Caki2 (cell line): ENCODE data around the gene PAX7. TPM values are rescaled to one million over a fixed set of nuclear protein-coding genes. Genes with fewer than 3 reads are reported as not detected.
"Not testable (repeated sequence)": the region's sequence is repeated elsewhere in the genome, so short reads cannot be mapped to it uniquely, and the experiment has no call there.

Experiments used
- DNase-seq: peaks from one replicate; pipeline ENCODE4 v3.0.0-alpha.2; 2015; ENCODE audit warnings: low read depth
- in situ Hi-C: cut with HindIII; loops from 2 replicates; pipeline ENCODE4 v1.10.0; 2016; ENCODE audit warnings: low sequenced_read_pairs, low pct_unique_long_range_greater_than_20kb, mixed read lengths
- total RNA-seq: library from RNA; depleted of rRNA; stranded (reverse); fragments of >200 nt; shearing (Covaris generic); gene quantifications from 2 replicates; pipeline ENCODE4 v1.2.3, GENCODE V29; 2014; ENCODE audit warnings: low replicate concordance

PAX7 gene
- total RNA-seq, 1 experiment from 2014 or later: not detected

DNA sequence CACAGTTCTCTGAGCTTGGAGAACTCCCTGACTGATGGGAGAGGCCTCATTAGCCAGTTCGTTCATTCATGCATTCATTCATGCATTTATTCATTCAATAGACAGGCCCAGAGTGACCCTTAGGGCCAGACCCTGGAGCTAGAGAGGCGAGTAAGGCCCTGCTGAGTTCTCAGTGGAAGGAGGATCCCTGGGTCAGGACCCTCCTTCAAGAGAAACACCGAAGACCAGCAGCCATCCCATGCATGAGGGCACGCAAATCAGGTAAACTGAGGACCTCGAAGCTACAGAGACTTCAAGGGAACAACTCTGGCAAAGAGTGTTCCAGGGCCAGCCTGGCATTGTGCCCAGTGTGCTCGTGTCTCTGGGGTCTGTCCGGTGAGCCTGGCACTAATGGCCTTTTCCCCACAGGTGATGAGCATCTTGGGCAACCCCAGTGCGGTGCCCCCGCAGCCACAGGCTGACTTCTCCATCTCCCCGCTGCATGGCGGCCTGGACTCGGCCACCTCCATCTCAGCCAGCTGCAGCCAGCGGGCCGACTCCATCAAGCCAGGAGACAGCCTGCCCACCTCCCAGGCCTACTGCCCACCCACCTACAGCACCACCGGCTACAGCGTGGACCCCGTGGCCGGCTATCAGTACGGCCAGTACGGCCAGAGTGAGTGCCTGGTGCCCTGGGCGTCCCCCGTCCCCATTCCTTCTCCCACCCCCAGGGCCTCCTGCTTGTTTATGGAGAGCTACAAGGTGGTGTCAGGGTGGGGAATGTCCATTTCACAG, 104.8 kb downstream of the PAX7 start:
- in situ Hi-C loops: no loop called here
- DNase-seq: no peak

DNA sequence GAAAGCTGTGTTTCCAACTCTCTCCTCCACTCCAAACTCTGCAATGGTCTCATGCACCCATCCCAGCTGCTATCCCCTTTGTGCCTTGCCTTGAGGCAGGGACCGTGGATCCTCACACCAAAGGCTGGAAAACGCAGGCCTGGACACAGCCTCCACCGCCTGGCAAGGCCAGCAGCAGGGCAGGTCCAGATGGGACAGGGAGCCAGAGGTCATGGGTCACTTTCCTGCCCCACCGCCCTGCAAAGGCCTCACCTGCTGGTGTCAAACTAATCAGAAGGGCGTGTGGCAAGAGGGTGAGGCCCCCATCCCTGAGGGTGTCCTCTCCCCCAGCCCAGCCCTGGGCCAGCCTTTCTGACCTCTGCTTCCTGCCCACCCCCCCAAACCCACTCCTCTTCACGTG, 106.3 kb downstream of the PAX7 start:
- DNase-seq: no peak
- in situ Hi-C loops: no loop called here

DNA sequence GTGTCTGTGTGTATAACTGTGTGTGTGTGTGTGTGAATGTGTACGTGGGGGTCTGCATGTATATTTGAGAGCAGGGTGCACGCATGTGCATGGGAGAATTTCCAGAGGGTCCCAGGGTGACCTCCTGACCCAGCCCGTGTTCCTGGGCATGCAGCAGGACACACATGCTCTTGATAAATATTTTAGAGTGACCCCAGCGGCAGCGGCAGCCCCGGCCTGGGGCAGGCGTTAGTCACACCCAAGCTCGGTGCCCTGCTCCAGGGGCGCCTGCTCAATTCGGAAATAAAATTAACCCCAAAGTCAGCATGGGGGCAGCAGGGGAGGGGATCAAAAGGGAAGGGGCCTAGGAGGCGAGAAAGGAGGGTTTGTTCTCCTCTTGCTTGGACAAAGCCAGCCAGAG, 107.5 kb downstream of the PAX7 start:
- in situ Hi-C loops: no loop called here
- no peak for DNase-seq

DNA sequence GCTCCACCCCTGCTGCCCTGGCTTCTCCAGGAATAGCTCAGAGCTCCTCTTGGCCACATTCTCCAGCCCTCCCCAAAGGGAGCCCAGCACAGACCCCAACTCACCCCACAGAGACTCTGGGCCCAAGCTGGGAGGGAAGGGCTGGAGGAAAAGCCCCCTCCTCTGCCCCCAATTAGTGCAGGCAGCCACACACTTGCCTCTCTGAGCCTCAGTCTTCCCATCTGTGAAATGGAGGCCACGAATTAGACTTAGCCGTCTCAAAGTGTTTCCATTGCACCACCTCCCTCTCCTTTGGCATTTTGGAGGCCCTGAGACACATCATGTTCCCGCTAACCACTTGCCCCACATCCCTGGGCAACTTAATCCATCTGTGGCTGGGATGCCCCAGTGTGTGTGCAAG, 108.0 kb downstream of the PAX7 start:
- DNase-seq: no peak
- in situ Hi-C loops: no loop called here

DNA sequence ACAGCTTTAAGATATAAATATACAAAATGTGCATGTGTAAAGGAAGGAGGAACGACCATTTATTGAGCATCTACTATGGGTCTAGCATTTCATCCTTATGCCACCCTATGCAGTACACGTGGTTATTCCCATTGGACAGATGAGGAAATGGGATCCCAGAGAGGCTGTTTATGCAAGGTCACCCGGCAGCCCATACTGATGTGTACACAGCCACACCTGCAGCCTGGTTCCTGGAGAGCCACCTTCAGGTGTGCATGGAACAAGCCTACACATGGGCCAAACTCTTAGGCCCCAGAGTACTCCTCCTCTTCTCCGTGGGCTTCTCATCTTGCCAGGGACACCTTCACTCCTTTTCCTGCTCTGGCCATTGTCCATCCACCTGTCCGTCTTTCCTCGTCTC, 108.8 kb downstream of the PAX7 start:
- in situ Hi-C loops: no loop called here
- no peak for DNase-seq

DNA sequence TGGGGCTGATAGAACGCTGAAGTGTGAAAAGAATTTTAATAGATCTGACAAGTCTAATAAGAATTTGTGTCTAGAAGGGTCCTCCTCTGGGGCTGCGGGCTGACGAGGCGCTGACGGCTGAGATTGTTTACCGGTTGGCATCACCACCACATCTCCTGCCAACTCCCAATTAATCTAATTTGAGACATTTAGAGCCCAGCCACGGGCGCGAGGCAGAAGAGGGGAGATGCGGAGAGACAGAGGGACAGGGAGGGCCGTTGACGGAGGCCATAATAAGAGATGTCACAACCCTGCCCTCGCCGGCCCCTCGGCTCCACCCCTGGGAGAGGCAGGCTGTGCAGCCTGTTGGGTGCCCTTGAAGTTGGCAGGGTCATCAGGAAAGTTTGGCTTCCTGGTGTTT, 109.3 kb downstream of the PAX7 start:
- no peak for DNase-seq
- in situ Hi-C loops: no loop called here

DNA sequence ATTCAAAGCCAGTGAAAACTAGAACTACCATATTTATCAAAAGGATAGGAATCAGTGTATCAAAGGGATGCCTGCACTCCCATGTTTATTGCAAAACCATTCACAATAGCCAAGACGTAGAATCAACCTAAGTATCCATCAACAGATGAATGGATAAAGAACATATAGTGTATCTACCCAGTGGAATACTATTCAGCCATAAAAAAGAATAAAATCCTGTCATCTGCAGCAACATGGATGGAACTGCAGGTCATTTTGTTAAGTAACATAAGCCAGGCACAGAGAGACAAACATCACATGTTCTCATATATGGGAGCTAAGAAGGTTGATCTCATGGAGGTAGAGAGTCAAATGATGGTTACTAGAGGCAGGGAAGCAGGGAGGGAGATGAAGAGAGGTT, 110.0 kb downstream of the PAX7 start:
- no peak for DNase-seq
- in situ Hi-C loops: no loop called here

DNA sequence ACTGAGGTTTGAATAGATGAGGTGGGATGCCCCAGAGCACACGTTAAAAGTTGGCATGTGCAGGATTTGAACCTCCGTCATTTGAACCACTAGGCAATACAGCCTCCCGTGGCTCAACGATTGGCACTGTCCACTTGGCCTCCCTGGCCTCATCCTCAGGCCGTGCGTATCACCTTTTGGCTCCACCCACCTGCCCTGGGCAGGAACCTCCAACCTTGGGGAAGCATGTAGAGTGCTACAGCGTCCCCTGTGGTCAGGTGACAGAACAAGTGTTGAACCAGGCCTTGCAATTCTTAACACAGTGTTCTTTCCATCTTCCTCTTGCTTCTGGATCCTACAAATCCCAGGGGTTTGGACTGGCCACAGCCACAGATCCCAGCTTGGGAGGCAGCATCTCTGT, 112.6 kb downstream of the PAX7 start:
- in situ Hi-C loops: no loop called here
- DNase-seq: no peak

DNA sequence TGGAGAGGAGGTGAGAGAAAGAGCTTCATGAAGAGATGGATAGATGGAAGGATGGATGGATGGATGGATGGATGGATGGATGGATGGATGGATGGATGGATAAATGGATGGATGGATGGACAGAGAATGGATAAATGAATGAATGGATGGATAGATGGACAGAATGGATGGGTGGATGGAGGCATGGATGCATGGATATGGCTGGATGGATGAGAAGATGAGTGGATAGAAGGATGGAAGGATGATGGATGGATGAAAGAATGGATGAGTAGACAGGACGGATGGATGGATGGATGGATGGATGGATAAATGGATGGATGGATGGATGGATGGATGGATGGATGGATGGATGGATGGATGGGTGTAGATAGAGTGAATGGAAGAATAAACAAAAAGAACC, 113.7 kb downstream of the PAX7 start:
- in situ Hi-C loops, DNase-seq: not testable (repeated sequence)

DNA sequence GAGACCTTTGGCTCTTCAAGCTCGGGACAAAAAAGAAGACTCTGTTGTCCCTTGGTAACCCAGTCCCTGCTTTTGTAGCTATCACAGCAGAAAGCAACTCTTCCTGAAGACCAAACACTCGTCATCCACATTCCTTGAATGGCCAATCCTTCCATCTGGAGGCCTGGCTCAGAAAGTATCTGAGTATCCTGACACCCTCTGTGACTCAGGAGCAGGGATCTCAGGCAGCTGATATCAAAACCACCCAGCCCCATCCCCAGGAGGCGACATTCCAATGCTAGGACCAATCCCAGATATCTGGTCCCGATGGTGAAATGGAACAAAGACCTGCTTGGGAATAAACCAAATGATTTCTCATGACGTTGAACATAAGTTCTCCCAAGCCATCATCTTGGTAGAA, 116.3 kb downstream of the PAX7 start:
- no peak for DNase-seq
- in situ Hi-C loops: no loop called here

DNA sequence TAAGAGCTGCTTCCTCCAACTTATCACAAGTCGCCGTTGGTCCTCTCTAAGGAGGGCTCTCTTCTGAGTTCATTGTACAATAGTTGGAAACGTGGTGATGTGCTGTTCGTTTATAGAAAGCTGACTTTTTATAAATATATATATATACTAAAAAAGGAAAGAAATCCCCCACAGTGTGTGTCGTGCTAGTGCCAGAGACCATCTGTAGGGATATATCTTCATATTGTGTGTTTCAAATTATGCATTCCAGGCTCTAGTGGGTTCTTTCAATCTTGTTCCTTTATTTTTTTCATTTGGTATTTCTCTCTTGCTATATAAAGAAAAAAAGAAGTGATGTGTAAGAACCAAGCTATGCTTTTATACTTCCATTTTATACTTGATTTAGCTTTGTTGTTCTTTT, 117.0 kb downstream of the PAX7 start:
- in situ Hi-C loops: no loop called here
- DNase-seq: no peak

DNA sequence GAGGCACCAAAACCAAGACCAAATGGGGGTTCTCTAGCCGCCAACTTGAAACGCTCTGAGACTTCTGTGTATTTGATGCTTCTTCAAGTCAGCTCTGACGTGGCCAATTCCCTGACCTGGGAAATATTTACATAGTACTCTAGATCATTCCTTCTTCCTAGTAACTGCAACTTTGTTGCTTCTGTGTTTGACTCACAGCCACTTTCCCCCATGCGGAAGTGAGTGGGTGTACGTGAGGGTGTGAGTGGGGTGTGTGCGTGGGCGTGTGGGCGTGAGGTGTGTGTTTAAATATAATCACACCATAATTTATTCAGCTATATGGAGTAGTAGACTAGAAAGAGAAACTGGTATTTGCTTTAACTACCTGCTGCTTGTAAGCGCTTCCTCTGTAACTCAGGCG, 117.8 kb downstream of the PAX7 start:
- in situ Hi-C loops: no loop called here
- no peak for DNase-seq

DNA sequence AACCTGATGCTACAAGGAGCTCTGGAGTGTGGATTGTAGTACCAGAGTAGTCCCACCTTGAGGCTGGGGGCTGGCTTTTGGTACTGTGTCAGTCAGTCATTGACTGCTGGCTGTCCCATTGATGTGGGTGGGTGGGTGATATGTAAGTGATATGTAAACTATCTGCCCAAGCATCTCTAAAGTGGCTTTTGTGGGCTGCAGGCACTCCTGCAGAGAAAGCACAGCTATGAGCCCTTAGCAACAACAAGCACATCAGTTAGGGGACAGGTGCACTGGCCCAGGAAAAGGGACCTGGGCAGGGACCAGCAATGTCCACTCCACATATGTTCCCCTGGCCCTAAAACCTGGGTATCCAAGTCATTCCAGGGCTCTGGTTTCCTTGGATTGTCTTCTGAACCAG, 118.9 kb downstream of the PAX7 start:
- DNase-seq: no peak

DNA sequence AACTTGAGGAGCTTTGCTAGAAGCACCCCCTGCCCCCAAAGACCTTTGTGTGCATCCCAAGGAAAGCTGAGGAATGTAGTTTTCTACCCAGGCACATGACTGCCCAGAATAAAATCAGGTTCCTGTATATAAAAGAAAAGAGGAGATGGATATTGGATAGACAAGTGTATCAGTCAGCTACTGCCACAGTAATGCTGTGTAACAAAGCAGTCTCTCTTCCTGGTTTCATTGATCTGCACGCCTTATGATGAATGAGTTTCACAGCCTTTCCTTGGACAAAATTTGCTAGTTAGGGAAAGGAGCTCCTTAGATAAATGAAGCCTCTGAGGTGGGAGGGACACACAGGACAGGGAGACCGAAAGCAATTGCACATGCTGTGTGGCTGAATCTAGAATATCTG, 120.0 kb downstream of the PAX7 start:
- no peak for DNase-seq
- in situ Hi-C loops: no loop called here

More for the DNA sequence above, 118.9 kb downstream of the PAX7 start:
- in situ Hi-C loops: no loop called here

DNA sequence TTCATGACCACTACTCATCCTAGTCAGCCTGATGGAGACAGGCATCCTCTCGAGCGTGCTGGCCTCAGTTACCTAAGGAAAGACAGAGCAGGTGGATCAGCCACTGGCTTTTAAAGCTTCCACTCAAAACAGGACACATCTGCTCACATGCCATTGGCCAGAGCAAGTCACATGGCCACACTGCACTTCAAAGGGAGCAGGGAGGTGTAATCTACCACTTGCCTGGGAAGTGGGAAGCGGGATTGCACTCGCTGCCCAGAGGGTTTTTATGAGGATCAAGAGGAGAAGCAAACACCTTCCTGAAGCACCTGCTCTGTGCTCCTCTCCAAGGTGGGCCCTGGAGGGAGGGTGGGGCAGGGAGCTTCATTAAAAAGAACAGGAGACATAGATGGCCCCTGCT, 120.8 kb downstream of the PAX7 start:
- no peak for DNase-seq
- in situ Hi-C loops: no loop called here

DNA sequence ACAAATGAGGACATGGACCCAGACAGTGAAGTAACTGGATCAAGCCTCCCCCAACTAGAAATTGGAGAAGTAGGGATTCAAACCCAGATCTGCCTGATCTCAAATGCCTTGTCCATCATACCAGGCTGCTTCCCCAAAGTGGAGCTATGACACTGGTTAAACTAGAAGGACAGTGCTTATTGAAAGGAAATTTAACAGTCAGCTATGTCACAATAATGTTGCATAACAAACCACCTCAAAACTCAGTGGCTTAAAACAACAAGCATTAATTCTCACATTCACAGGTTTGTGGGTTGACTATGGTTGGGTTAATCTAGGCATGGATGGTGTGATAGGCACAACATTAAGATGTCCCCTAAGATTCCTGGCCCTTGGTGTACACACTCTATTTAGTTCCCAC, 121.8 kb downstream of the PAX7 start:
- in situ Hi-C loops: no loop called here
- DNase-seq: no peak

DNA sequence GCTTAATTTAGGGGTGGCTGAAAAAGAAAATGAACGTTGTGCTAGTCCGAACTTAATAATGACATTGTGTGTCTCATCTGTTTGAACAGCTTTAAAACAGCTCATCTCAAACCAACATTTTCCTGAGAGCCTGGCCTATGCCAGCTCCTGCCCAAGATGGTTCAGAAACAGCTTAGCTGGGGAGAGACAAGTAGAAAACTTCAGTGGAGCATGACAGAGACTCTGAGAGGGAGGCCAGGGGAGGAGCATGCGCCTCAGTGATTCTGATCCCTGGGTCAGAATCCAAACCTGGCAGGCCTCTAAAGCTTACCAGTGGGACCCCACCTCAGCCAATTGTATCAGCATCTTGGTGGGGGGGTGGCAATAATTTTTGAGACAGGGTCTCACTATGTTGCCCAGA, 129.5 kb downstream of the PAX7 start:
- no peak for DNase-seq
- in situ Hi-C loops: no loop called here

DNA sequence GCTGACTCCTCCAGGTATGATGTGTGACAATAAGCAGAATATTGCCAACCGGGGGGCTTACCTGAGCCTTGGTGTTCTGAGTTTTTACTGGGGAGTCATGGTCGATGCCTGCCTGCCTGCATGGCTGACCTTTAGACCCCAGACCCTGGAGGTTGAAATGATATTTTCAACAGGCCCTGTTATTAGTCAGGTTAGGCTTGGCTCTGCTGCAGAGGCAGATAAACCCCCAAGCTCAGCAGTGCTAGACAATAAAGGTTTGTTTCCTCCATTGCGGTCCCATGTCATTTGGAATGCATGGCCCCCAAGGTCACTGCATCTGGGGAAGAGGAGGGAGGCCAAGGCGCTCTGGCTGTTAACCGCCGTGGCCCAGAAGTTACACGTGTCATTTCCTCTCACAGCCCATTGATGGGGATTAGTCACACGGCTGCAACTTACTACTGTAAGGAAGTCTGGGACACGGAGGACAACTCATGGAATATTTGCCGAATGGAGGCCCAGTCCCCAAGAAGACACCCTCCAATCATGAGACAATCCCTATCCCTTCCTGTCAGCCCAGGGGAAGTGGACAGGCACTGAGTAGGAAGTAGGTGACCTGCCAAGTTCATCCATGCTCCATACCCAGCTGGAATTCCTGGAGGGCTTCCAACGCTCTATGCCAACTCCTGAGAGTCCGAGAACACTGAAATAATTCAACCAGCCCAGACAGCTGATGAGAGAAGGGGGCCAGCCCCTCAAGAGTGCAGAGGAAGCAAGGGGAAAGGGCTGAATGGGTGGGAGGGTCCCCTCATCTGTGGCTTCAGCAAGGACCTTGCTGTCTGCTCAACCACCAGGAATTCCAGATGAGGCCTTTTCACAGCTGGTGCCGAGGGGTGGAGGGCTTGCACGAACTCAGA, 131.5 kb downstream of the PAX7 start:
- no peak for DNase-seq
- in situ Hi-C loops: no loop called here

DNA sequence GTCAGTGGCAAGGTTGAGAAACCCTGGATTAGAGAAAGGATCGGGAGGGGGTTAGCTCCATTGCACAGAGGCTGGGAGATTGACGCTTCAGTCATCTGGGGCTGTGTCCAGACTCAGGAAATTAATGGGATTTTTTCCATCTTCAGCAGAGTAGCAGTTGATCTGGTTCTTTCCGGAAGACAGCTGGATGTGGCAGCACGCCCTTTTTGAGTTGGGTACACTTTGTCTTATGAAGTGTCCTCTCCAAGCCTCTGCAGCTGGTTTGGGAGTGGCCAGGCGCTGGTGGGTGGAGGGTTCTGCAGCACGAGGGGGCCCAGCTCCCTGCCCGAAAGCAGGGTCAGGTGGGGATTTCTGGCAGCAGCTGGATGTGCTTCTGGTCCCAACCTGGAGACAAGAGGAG, 133.7 kb downstream of the PAX7 start:
- in situ Hi-C loops: no loop called here
- no peak for DNase-seq

DNA sequence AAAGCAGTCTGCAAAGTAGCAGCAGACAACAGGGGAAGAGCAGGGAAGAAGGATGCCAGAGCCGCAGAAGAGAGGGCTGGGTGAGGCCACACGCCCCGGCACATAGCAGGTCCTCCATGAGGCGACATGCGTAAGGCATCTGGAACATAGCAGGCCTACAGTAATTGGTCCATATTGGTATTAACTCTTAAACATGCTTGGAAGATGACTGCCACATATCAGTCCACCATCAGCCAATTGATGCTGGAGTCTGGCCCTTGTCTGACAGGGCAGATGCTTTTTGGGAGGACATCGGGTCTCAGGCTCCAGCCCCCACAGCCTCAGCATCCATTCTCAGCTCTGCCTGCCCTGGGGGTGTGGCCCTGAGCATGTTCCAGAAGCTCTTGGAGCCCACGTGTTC, 135.1 kb downstream of the PAX7 start:
- DNase-seq: no peak
- in situ Hi-C loops: no loop called here
